ENCODE results near the gene DEFB121.
"Not testable (repeated sequence)": the region's sequence is repeated elsewhere in the genome, so short reads cannot be mapped to it uniquely, and the experiment has no call there.

DNA sequence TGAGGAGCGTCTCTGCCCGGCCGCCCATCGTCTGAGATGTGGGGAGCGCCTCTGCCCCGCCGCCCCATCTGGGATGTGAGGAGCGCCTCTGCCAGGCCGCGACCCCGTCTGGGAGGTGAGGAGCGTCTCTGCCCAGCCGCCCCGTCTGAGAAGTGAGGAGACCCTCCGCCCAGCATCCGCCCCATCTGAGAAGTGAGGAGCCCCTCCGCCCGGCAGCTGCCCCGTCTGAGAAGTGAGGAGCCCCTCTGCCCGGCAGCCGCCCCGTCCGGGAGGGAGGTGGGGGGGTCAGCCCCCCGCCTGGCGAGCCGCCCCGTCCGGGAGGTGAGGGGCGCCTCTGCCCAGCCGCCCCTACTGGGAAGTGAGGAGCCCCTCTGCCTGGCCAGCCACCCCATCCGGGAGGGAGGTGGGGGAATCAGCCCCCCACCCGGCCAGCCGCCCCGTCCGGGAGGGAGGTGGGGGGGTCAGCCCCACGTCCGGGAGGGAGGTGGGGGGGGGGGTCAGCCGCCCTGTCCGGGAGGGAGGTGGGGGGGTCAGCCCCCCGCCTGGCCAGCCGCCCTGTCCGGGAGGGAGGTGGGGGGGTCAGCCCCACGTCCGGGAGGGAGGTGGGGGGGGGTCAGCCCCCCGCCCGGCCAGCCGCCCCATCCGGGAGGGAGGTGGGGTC, 21.0 kb upstream of the DEFB121 start:
- TF ChIP-seq, protein P1, sequence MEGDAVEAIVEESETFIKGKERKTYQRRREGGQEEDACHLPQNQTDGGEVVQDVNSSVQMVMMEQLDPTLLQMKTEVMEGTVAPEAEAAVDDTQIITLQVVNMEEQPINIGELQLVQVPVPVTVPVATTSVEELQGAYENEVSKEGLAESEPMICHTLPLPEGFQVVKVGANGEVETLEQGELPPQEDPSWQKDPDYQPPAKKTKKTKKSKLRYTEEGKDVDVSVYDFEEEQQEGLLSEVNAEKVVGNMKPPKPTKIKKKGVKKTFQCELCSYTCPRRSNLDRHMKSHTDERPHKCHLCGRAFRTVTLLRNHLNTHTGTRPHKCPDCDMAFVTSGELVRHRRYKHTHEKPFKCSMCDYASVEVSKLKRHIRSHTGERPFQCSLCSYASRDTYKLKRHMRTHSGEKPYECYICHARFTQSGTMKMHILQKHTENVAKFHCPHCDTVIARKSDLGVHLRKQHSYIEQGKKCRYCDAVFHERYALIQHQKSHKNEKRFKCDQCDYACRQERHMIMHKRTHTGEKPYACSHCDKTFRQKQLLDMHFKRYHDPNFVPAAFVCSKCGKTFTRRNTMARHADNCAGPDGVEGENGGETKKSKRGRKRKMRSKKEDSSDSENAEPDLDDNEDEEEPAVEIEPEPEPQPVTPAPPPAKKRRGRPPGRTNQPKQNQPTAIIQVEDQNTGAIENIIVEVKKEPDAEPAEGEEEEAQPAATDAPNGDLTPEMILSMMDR (IDR thresholded peaks at IDR 0.05), result not testable (repeated sequence)
- TF ChIP-seq EZH2phosphoT487 (IDR thresholded peaks at IDR 0.05; ENCODE audit: borderline replicate concordance, low read depth); FOXJ3 (CRISPR knock-in tag; IDR thresholded peaks at IDR 0.05); MXI1 (IDR thresholded peaks at IDR 0.05; ENCODE audit: low read depth, low read length); EP300 (IDR thresholded peaks at IDR 0.05; ENCODE audit: borderline replicate concordance in 1 of 2, low read depth in 1 of 2, low read length in 1 of 2): not testable (repeated sequence)
- TF ChIP-seq, protein P2, sequence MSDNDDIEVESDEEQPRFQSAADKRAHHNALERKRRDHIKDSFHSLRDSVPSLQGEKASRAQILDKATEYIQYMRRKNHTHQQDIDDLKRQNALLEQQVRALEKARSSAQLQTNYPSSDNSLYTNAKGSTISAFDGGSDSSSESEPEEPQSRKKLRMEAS (IDR thresholded peaks at IDR 0.05; ENCODE audit: low read depth), result not testable (repeated sequence)
- TF ChIP-seq, protein P3, sequence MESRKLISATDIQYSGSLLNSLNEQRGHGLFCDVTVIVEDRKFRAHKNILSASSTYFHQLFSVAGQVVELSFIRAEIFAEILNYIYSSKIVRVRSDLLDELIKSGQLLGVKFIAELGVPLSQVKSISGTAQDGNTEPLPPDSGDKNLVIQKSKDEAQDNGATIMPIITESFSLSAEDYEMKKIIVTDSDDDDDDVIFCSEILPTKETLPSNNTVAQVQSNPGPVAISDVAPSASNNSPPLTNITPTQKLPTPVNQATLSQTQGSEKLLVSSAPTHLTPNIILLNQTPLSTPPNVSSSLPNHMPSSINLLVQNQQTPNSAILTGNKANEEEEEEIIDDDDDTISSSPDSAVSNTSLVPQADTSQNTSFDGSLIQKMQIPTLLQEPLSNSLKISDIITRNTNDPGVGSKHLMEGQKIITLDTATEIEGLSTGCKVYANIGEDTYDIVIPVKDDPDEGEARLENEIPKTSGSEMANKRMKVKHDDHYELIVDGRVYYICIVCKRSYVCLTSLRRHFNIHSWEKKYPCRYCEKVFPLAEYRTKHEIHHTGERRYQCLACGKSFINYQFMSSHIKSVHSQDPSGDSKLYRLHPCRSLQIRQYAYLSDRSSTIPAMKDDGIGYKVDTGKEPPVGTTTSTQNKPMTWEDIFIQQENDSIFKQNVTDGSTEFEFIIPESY (IDR thresholded peaks at IDR 0.05; ENCODE audit: borderline replicate concordance, low read depth), result not testable (repeated sequence)

All from SK-N-SH (cell line).